ENCODE results near the gene COL25A1.

DNA sequence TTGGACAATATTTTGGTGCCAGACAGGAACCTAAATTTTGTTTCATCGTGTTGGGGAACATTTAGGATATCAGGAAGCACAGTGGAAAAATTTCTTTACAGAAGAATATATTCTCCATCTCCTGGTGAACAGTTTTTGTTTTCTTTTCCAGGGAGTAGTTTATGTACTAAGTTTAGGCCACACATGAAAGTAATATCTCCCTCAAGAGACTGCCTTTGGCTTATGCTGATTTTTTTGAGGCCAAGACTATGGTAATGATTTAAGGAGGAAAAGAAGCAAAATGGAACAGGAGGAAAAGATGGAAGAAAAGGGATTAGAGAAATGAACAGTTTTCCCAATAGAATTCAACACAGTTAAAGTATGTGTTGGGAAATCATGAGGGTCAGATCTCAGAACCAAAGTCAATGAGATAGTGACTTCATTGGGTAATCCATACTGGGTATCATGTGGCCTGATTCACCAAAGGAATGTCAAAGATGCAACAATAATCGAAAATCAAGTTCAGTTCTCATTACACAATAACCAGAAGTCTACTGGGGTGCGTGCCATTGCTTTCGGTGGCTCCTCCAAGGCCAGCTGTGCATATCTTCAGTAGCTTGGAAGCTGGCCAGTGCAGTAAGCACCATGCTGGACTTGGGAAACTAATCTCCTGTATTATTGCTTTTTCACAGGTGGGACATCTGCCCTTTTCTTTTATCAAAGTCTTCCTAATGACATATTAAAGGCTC lies 234.8 kb downstream of the COL25A1 start:
- TF ChIP-seq, protein P1, sequence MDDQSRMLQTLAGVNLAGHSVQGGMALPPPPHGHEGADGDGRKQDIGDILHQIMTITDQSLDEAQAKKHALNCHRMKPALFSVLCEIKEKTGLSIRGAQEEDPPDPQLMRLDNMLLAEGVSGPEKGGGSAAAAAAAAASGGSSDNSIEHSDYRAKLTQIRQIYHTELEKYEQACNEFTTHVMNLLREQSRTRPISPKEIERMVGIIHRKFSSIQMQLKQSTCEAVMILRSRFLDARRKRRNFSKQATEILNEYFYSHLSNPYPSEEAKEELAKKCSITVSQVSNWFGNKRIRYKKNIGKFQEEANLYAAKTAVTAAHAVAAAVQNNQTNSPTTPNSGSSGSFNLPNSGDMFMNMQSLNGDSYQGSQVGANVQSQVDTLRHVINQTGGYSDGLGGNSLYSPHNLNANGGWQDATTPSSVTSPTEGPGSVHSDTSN (IDR thresholded peaks at IDR 0.05): no peak
- TF ChIP-seq, protein P2, sequence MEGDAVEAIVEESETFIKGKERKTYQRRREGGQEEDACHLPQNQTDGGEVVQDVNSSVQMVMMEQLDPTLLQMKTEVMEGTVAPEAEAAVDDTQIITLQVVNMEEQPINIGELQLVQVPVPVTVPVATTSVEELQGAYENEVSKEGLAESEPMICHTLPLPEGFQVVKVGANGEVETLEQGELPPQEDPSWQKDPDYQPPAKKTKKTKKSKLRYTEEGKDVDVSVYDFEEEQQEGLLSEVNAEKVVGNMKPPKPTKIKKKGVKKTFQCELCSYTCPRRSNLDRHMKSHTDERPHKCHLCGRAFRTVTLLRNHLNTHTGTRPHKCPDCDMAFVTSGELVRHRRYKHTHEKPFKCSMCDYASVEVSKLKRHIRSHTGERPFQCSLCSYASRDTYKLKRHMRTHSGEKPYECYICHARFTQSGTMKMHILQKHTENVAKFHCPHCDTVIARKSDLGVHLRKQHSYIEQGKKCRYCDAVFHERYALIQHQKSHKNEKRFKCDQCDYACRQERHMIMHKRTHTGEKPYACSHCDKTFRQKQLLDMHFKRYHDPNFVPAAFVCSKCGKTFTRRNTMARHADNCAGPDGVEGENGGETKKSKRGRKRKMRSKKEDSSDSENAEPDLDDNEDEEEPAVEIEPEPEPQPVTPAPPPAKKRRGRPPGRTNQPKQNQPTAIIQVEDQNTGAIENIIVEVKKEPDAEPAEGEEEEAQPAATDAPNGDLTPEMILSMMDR (IDR thresholded peaks at IDR 0.05): no peak
